GM18517 (cell line): ENCODE data around the gene S100A2.
"Not testable (repeated sequence)": the region's sequence is repeated elsewhere in the genome, so short reads cannot be mapped to it uniquely, and the experiment has no call there.

Experiments used
- ATAC-seq: cut with Tn5 transposase; IDR thresholded peaks from one replicate; pipeline ENCODE4 v1.9.1; 2021; ENCODE audit warnings: mild to moderate bottlenecking, moderate library complexity; ENCODE audit not compliant: unreplicated experiment

Gene S100A2

GRCh38 chr1:153566414-153567371 lies 1.0 kb upstream of the S100A2 start:
- ATAC-seq, result no peak

- ATAC-seq, result no peak
Measured at GRCh38 chr1:153563991-153564390, 1.7 kb downstream of the S100A2 start.

GRCh38 chr1:153563483-153563901 lies 2.2 kb downstream of the S100A2 start:
- no peak for ATAC-seq

- ATAC-seq, result not testable (repeated sequence)
Measured at GRCh38 chr1:153562021-153562420, 3.6 kb downstream of the S100A2 start.

- no peak for ATAC-seq
Measured at GRCh38 chr1:153561466-153561985, 4.1 kb downstream of the S100A2 start.

- ATAC-seq, result no peak
Measured at GRCh38 chr1:153560771-153561465, 4.7 kb downstream of the S100A2 start.

- ATAC-seq, result no peak
Measured at GRCh38 chr1:153560241-153560640, 5.4 kb downstream of the S100A2 start.

GRCh38 chr1:153557877-153558276 lies 7.8 kb downstream of the S100A2 start:
- ATAC-seq, result no peak

- no peak for ATAC-seq
Measured at GRCh38 chr1:153556348-153556747, 9.3 kb downstream of the S100A2 start.

- no peak for ATAC-seq
Measured at GRCh38 chr1:153553830-153554541, 11.7 kb downstream of the S100A2 start.

GRCh38 chr1:153553096-153553495 lies 12.5 kb downstream of the S100A2 start:
- no peak for ATAC-seq

GRCh38 chr1:153552335-153552734 lies 13.3 kb downstream of the S100A2 start:
- ATAC-seq, result no peak

GRCh38 chr1:153550827-153551500 lies 14.7 kb downstream of the S100A2 start:
- ATAC-seq, result no peak

- no peak for ATAC-seq
Measured at GRCh38 chr1:153550398-153550758, 15.3 kb downstream of the S100A2 start.

GRCh38 chr1:153549741-153550397 lies 15.8 kb downstream of the S100A2 start:
- no peak for ATAC-seq

- ATAC-seq, result no peak
Measured at GRCh38 chr1:153548722-153549688, 16.6 kb downstream of the S100A2 start, which contains the start of gene S100A3. Gene S100A3, minus strand, starts transcription at chr1:153549258. Its CDS starts 773 bp downstream, at chr1:153548485.

GRCh38 chr1:153547560-153548551 lies 17.8 kb downstream of the S100A2 start:
- ATAC-seq, result no peak
